GM19468 (cell line): Measurements from ENCODE around the gene ZDHHC17.

Experiments used
- ATAC-seq: cut with Tn5 transposase; IDR thresholded peaks from one replicate; pipeline ENCODE4 v1.9.1; 2021; ENCODE audit warnings: mild to moderate bottlenecking, moderate library complexity, moderate number of reproducible peaks; ENCODE audit not compliant: unreplicated experiment; ENCODE audit errors: extremely low read depth

ZDHHC17 gene

DNA sequence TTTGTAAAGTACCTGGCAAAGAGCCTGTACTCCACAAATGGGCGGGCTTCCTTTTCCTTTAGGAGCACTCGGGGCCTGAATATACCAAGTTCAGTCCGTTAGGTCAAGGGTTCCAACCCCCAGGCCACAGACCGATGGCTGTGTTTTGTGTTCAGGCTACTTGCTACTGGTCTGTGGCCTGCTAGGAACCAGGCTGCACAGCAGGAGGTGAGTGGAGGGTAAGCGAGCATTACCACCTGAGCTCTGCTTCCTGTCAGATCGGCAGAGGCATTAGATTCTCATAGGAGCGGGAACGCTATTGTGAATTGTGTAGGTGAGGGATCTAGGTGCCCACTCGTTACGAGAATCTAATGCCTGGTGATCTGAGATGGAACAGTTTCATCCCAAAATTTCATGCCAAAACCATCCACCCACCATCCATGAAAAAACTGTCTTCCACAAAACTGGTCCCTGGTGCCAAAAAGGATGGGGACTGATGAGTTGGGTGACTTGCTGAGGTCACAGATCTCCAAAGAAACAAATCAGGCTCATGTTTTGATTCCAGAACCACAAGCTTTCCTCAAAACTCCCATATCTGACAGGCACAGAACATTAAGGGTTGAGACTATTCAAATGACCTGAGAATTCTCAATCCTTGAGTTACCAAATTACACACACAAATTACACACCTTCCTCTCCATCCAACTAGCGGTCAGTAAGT is 110.7 kb downstream of the ZDHHC17 start:
- ATAC-seq, result no peak

GRCh38 chr12:76876696-76877229 is 112.8 kb downstream of the ZDHHC17 start:
- ATAC-seq, result no peak

DNA sequence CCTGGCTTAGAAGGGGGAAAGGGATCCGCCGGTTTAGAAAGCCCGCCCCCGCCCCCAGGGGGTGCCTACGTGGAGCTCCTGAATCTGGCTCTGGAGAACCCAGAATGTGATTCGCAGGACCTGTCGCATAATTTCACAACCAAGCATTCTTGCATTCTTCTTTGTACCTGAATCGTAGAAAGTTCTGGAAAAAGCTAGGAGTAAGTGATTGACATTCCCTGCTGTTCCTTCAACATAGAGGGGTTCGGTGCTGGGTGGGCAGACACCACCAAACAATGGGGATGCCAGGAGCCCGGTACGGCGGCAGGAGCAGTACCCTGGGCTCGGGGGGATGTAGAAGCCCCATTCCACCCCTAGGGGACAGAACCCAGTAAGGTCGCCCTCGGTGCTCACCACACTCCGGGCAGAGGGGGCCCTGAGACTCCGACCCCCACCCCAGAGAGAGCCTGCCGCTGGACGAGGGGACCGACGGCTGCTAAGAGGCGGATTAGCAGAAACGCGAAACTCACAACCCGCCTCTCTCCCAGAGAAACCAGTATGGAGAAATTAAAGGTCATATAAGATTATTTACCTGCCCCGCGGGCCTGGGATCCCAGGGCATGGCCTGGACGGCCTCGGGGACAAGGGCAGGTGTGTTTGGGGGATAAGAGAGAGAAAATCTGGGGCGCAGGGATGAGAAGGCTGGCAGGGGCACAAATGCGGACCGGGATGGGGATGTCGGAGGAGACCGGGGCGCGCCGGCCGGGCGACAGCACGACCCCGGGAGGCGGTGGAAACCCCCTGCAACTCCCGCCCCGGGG is 114.4 kb downstream of the ZDHHC17 start:
- peak; percentile 40 for ATAC-seq

DNA sequence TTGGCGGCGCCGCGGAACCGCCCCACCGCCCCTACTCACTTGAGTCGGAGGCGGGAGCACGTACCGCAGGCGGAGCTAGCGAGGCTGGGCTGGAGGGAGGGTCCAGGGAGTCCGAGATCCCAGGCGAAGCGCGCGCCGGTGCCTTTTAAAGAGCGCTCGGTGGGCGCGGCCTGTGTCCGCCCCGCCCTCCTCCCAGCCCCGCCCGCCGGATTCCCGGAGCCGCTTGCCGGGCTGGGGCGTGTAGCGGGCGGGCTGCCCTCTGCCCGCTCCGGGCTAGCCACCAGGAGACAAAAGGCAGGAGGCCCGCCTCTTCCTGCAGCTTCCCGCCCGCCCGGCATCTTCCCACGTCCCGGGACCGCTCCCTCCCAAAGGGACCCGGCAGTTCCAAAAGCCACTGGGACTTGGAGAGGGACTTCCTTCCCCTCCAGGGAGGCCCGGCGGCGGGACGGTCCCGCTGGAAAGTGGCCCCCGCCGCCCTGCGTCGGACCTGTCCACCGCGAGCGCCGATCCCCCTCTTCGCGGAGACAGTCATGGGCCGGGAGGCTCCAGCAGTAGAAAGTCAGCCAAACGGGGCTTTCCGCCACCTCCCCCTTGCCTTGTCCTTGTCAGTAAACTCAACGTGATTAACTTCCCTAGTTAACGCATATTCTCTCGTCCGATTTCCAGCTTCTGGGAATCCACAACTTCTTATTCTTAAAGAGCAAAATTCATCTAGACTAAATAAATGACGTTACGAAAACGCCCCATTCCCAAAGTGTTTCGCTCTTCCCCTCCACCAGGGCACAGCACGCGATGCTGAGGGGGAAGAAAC is 115.2 kb downstream of the ZDHHC17 start, which contains the start of gene CSRP2:
CSRP2 (minus strand) TSS at position 121 of the 811 bp plus-strand sequence. CDS start 12,759 bp downstream, outside the sequence.
- ATAC-seq, result peak; percentile 61

DNA sequence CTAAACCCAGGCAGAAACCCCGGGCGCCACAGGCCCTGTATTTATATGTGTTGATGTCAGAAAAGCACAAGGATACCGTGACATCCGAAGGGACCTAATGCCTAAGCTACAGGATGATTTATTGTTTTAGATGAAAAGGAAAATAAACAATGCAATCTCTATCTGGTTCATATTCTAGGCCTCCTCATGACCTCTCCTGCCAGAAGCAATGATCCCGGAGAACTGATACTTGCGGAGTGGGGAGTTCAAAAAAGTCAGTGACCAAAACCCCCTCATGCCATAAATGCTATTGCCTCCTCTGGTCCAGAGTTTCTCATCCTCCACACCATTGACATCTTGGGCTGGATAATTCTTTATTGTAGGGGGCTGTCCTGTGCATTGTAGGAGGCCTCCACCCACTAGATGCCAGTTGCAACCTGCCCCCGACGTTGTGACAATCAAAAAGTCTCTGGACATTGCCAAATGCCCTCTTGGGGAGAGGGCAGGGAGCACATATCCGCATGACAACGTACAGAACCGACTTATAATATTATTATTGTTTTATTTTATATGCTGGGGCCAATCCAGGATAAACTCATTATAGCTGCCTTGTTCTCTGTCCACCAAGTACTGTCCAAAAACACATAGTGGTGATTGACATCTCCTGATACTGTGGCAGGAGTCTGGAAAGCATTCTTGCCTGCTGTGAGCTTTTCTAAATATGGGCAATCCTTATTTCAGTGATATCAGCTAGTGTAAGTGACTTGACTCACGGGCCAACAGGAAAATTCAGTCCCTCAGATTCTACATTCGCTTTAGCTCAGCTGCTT is 116.0 kb downstream of the ZDHHC17 start:
- ATAC-seq, result no peak

- no peak for ATAC-seq
Observed at GRCh38 chr12:76880519-76881023, 116.7 kb downstream of the ZDHHC17 start.

- no peak for ATAC-seq
Observed at GRCh38 chr12:76881142-76881541, 117.2 kb downstream of the ZDHHC17 start.

GRCh38 chr12:76882367-76882766 is 118.5 kb downstream of the ZDHHC17 start:
- ATAC-seq, result no peak

DNA sequence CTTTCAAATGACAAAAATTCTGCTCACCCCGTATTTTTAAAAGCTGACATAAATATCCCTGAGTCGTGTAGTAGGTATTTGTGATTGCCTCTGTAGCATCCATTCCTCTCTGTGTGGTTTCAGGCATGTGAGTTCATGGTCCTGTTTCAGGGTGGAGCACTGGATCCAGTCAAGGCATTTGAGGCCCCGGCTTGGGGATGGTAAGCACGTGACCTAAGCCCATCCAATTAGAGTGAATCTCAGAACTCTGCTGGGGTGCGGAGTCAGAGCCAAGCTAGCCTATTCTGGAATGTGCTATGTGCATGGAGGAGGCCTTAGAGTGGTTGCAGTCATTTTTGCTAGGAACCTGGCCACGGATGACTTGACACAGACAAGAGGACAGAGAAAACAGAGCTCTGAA is 119.2 kb downstream of the ZDHHC17 start:
- ATAC-seq, result no peak

DNA sequence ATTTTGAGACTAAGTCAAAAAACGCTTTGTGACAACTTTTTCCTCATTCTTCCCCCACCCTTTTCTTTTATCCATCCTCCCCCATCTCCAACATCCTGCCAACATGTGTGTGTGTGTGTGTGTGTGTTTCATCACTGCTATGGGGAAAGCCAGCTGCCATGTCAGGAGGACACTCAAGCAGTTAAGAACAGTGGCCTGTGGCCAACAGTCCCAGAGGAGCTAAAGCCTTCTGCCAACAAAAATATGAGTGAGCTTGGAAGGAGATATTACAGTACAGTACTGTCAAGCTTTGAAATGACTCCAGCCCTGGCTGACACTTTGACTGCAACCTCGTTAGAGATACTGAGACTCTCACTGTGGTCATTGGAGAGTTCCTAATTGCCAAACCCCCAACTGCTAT is 119.9 kb downstream of the ZDHHC17 start:
- no peak for ATAC-seq

DNA sequence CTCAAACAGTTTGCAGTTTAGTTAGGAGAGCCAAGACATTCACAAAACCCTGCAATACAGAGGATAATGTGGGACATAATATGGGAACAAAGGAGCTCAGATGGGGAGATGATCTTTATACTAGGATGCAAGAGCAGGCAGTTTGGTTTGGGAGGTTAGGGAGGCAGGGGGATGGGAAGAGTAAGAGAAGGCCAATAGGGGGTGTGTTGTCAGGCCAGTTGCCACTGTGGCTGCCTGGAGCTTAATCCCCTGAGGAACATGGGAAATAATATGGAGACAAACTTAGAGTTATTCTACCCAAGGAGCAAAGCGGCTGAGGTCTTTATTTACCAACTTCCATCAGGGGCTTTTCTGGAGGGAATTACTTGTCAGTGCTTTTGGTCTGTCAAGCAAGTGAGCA is 124.9 kb downstream of the ZDHHC17 start:
- ATAC-seq, result no peak

- ATAC-seq, result no peak
Observed at GRCh38 chr12:76890151-76891143, 126.5 kb downstream of the ZDHHC17 start.

DNA sequence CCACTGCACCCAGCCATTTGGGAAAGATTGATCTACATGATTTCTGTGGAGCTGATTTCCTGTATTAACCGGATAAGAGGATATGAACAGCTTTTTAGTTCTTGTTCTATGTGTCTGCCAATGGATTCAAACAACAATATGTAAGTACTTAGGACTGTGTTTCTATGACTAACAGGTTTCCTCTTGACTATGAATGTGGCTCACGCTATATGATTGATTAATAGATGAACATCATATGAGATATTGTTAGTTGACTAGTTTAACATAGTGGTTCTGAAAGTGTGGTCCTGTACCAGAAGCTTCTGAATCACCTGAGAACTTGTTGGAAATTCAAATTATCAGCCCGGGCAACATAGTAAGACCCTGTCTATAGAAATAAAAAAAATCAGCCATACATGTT is 127.7 kb downstream of the ZDHHC17 start:
- ATAC-seq, result no peak

DNA sequence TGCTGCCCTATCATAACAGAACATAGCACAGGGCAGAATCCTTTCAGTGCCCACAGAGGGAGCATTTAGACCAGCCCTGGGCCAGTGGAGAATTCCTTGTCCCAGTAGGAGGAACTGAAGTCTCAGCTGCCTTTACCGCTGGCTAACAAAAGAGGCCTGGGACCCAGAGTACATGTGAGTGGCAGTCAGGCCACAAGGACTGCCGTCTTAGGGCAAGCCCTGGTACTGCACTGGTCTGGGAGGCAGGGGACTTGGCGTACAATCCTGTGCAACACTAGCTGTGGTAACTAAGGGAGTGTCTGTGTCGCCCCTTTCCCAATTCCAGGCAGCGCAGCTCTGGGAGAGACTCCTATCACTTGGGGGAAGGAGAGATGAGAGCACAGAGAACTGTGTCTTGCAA is 131.9 kb downstream of the ZDHHC17 start:
- ATAC-seq, result no peak

- ATAC-seq, result no peak
Observed at GRCh38 chr12:76896274-76896673, 132.4 kb downstream of the ZDHHC17 start.

DNA sequence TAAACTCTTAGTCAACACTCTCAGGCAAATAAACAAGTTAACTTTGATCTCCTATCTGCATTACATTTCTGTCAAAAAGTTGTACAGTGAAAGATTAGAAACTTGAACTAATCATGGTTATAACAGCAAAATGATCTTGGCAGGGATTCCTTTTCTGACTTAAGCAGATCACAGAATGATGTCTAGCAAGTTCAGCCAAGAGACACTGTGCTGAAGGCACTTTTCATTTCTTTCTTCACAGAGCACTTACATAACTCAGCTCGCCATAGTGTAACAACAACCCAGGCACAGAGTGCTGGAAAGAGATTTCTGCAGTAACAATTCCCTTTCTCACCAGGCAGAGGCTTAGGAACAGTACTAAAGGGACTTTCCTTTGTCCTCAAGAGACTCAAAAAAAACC is 134.5 kb downstream of the ZDHHC17 start:
- no peak for ATAC-seq

- no peak for ATAC-seq
Observed at GRCh38 chr12:76899522-76899921, 135.6 kb downstream of the ZDHHC17 start.

DNA sequence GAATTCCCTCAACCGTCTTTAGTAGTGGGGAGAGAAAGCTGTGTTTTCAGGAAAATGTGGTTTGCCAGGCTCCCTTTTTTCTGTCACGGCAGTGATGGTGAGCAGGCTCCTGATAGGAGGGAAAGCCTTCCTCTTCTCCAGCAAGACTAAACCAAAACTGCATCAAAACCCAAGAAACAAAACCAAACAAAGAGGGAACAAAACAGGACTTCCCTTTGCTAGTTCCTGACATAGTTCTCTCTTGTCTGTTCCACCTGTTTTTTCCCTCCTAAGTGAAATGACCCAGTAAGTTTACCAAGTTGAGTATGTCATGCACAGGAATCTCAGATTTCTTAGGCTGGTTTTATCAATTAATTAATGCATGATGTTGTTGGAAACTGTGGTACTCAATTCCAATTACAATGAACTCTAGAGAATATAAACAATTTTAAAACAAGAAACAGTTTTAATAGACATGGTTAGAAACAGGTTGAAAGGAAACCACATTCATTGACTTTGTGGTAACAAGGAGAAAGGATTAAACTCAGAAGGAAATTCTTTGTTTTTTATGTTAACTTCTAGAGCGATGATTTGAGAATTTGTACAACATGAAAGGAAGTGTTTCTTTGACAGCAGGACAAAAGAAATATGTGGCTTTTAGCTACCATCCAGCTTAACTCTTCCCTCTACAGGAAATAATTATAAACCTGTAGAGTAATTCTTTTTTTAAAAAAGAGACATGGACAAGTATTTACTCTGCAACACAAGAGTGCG is 137.9 kb downstream of the ZDHHC17 start:
- ATAC-seq, result no peak
